Karpas-422 (cell line): ENCODE data around the gene CYTH3. TPM values are rescaled to one million over a fixed set of nuclear protein-coding genes. Genes with fewer than 3 reads are reported as not detected.

Experiments
- DNase-seq: peaks from one replicate; pipeline ENCODE4 v3.0.0-alpha.2; 2015
- H2AFZ ChIP-seq: fragments of 200-600 bp; sonication (generic); 2 replicates; pipeline ENCODE4 v1.6.1; 2014; ENCODE audit warnings: antibody characterized with exemption, low read length, mixed read lengths
- H3K27ac ChIP-seq: fragments of 200-600 bp; sonication (generic); 2 replicates; pipeline ENCODE4 v1.5.1; 2014; ENCODE audit warnings: mild to moderate bottlenecking, low read length, moderate library complexity
- H3K27me3 ChIP-seq: fragments of 200-600 bp; sonication (generic); 2 replicates; pipeline ENCODE4 v1.6.1; 2014; ENCODE audit warnings: low read length, mixed read lengths
- H3K36me3 ChIP-seq: fragments of 200-600 bp; sonication (generic); 2 replicates; pipeline ENCODE4 v1.6.1; 2014; ENCODE audit warnings: low read length, mixed read lengths; ENCODE audit not compliant: insufficient read depth
- H3K4me1 ChIP-seq: fragments of 200-600 bp; sonication (generic); 2 replicates; pipeline ENCODE4 v1.6.1; 2014; ENCODE audit warnings: mild to moderate bottlenecking, low read length, mixed read lengths
- H3K4me2 ChIP-seq: fragments of 200-600 bp; sonication (generic); 2 replicates; pipeline ENCODE4 v1.6.1; 2014; ENCODE audit warnings: low read length, low read depth, mild to moderate bottlenecking; ENCODE audit not compliant: poor library complexity, severe bottlenecking
- H3K4me3 ChIP-seq: fragments of 200-600 bp; sonication (generic); 2 replicates; pipeline ENCODE4 v1.5.1; 2014; ENCODE audit warnings: mild to moderate bottlenecking, antibody characterized with exemption, low read length, mixed read lengths
- H3K79me2 ChIP-seq: fragments of 200-600 bp; sonication (generic); 2 replicates; pipeline ENCODE4 v1.6.1; 2014; ENCODE audit warnings: mild to moderate bottlenecking, low read length, mixed read lengths
- H3K9ac ChIP-seq: fragments of 200-600 bp; sonication (generic); 2 replicates; pipeline ENCODE4 v1.6.0; 2014; ENCODE audit warnings: low read length
- H3K9me2 ChIP-seq: fragments of 200-600 bp; sonication (generic), shearing (Covaris generic); replicated peaks from 2 replicates; pipeline ENCODE4 v1.6.0; 2014; ENCODE audit warnings: mild to moderate bottlenecking, low read length, moderate library complexity; ENCODE audit not compliant: insufficient read depth
- H3K9me3 ChIP-seq: fragments of 300-700, 200-600 bp; sonication (generic); 2 replicates; pipeline ENCODE4 v1.6.1; 2014; ENCODE audit warnings: low read length, mixed read lengths
- H4K20me1 ChIP-seq: fragments of 200-600 bp; sonication (generic); 2 replicates; pipeline ENCODE4 v1.6.1; 2014; ENCODE audit warnings: mild to moderate bottlenecking, antibody characterized with exemption, low read length, low read depth; ENCODE audit not compliant: insufficient read depth
- total RNA-seq: library from RNA; depleted of rRNA; stranded (reverse); fragments of >200 nt; shearing (Covaris generic); gene quantifications from 2 replicates; pipeline ENCODE4 v1.2.3, GENCODE V29; 2014; ENCODE audit warnings: low replicate concordance

Gene CYTH3
- total RNA-seq, 1 experiment from 2014 or later, result 3.0 TPM

DNA sequence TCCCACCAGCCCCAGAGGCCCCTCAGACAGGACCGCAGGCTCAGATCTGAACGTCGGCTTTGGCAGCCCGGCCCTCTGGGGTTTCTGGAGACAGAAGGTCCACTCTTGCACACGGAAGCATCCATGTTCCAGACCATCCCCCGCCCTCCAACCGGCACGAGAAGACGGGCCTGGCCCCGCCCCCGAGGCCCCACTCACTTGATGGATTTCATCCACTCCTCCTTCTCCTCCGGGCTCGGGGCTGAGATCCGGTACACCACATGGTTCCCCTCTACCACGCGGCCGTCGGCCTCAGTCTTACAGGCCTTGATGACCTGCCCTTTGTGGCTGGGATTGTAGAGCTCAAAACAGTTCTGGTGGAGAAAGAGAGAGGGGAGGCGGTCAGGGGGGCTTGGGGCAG, 107.3 kb downstream of the CYTH3 start:
- H3K36me3 ChIP-seq, result no peaks in the 10 kb centered on the region
- no peaks in the 10 kb centered on the region for H3K79me2 ChIP-seq
- no peak overlapping the region for H2AFZ ChIP-seq
- H3K4me3 ChIP-seq, result no peak overlapping the region
- no peak overlapping the region for H3K4me2 ChIP-seq
- H3K27ac ChIP-seq, result no peak overlapping the region
- no peaks in the 10 kb centered on the region for H3K9me2 ChIP-seq
- no peaks in the 10 kb centered on the region for H3K9me3 ChIP-seq
- H4K20me1 ChIP-seq, result no peaks in the 10 kb centered on the region
- DNase-seq, result no peak
- H3K9ac ChIP-seq, result no peak overlapping the region
- H3K27me3 ChIP-seq, result no peaks in the 10 kb centered on the region
- H3K4me1 ChIP-seq, result peaks cover 12% of the 10 kb centered on the region

DNA sequence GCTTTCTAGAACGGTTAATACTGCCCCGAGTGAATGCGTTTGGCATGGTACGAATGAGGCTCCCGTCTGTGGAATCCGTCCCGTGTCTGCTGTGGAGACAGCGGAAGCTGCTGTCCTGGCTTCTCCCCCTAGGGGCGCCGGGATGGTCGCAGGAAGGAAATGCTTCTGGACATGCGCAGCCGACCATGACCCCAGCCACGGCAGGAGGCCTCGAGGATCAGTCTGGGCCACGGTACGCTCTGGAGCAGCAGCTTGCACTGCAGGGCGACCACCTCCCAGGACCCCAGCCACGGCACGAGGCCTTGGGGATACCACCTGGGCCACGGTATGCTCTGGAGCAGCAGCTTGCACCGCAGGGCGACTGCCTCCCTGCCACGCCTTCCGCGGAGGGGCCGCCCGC, 107.9 kb downstream of the CYTH3 start:
- H3K9ac ChIP-seq, result no peak overlapping the region
- no peak overlapping the region for H3K27ac ChIP-seq
- H4K20me1 ChIP-seq, result no peaks in the 10 kb centered on the region
- H3K9me2 ChIP-seq, result no peaks in the 10 kb centered on the region
- H3K4me3 ChIP-seq, result no peak overlapping the region
- H3K36me3 ChIP-seq, result no peaks in the 10 kb centered on the region
- H2AFZ ChIP-seq, result no peak overlapping the region
- no peak for DNase-seq
- H3K27me3 ChIP-seq, result no peaks in the 10 kb centered on the region
- peaks cover 12% of the 10 kb centered on the region for H3K4me1 ChIP-seq
- no peaks in the 10 kb centered on the region for H3K79me2 ChIP-seq
- H3K4me2 ChIP-seq, result no peak overlapping the region
- no peaks in the 10 kb centered on the region for H3K9me3 ChIP-seq

DNA sequence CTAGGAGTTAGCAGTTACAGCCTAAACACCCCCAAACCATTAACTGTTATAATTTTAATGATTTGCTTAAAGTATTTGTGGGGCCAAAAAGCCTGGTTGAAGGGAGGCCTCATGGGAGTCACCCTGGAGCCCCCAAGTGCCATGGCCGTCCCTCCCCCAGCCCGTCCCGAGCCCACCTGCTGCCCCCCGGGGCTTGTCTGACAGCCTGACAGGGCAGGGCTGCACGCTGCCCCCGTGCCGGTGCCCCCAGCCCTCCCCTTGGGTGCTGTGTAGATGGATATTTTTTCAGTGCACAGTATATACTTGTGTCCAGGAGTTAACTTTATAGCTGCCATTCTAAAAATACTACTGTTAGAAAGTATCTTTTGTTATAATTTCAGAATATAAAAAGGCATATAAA, 108.4 kb downstream of the CYTH3 start:
- no peak for DNase-seq

DNA sequence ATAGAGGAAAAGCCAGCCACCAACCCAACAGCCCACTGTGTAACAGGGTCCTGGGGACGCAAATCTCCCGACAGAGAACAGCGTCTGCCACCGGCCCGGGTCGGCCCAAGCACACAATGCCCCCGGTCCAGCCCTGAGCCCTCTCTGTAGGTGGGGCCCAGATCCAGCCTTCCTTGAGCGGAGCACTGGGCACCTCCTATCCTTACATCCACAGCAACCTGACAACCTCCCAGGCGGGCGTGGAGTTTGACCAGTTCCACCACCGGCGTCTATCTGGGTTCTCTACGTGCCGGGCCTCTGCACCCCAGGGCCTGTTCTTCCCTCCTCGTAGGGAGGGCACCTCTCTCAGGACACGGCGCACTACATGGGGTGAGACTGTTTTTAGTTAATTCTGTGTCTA, 109.0 kb downstream of the CYTH3 start:
- H3K4me3 ChIP-seq, result no peak overlapping the region
- H3K27me3 ChIP-seq, result no peaks in the 10 kb centered on the region
- no peak overlapping the region for H3K4me2 ChIP-seq
- peaks cover 12% of the 10 kb centered on the region for H3K4me1 ChIP-seq
- no peaks in the 10 kb centered on the region for H3K79me2 ChIP-seq
- DNase-seq, result no peak
- H3K9ac ChIP-seq, result no peak overlapping the region
- no peak overlapping the region for H2AFZ ChIP-seq
- no peaks in the 10 kb centered on the region for H4K20me1 ChIP-seq
- H3K36me3 ChIP-seq, result no peaks in the 10 kb centered on the region
- H3K9me3 ChIP-seq, result no peaks in the 10 kb centered on the region
- H3K9me2 ChIP-seq, result no peaks in the 10 kb centered on the region
- no peak overlapping the region for H3K27ac ChIP-seq

More for the DNA sequence above, 108.4 kb downstream of the CYTH3 start:
- no peaks in the 10 kb centered on the region for H4K20me1 ChIP-seq
- H3K9ac ChIP-seq, result no peak overlapping the region
- H3K9me3 ChIP-seq, result no peaks in the 10 kb centered on the region
- H3K27me3 ChIP-seq, result no peaks in the 10 kb centered on the region
- no peaks in the 10 kb centered on the region for H3K79me2 ChIP-seq
- no peak overlapping the region for H3K4me3 ChIP-seq
- no peak overlapping the region for H3K4me2 ChIP-seq
- H3K27ac ChIP-seq, result no peak overlapping the region
- H3K4me1 ChIP-seq, result peaks cover 12% of the 10 kb centered on the region
- no peak overlapping the region for H2AFZ ChIP-seq
- no peaks in the 10 kb centered on the region for H3K9me2 ChIP-seq
- H3K36me3 ChIP-seq, result no peaks in the 10 kb centered on the region

DNA sequence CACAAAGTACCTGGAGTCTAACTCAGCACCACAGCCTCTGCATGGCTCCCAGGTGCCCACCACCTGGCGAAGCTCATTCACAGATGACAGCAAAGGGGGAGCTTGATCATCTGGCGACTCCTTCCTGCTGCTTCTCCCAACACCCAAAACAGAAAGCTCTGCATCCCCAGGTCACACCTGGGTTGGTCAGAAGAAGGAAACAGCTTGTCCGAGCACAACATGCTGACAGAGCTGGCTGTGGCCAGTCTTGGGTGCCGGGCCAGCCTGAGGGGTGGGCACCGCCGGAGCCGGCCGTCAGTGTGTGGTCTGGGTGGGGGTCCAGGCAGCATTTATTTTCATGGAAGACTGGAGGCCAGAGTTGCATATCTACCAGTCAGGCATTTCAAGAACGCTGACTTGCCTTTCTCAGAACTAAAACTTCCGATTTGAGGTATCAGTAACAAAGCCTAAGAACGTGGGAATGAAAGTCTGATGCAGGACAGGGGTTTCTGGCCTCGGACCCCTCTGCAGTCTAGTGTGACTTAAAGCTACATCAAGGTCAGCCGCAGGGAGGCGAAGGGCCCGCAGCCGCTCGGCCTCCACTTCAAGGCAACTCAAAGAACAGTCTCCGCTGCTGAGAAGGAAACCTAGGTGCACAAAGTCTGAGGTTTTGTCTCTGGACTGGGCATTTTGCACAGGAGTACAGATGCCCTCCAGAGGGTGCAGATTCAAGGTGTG, 109.6 kb downstream of the CYTH3 start:
- no peak overlapping the region for H3K4me3 ChIP-seq
- no peak overlapping the region for H2AFZ ChIP-seq
- no peaks in the 10 kb centered on the region for H3K79me2 ChIP-seq
- no peaks in the 10 kb centered on the region for H4K20me1 ChIP-seq
- peaks cover 12% of the 10 kb centered on the region for H3K4me1 ChIP-seq
- H3K9me3 ChIP-seq, result no peaks in the 10 kb centered on the region
- no peaks in the 10 kb centered on the region for H3K36me3 ChIP-seq
- no peak for DNase-seq
- no peak overlapping the region for H3K9ac ChIP-seq
- H3K27me3 ChIP-seq, result no peaks in the 10 kb centered on the region
- no peak overlapping the region for H3K4me2 ChIP-seq
- H3K9me2 ChIP-seq, result no peaks in the 10 kb centered on the region
- no peak overlapping the region for H3K27ac ChIP-seq

DNA sequence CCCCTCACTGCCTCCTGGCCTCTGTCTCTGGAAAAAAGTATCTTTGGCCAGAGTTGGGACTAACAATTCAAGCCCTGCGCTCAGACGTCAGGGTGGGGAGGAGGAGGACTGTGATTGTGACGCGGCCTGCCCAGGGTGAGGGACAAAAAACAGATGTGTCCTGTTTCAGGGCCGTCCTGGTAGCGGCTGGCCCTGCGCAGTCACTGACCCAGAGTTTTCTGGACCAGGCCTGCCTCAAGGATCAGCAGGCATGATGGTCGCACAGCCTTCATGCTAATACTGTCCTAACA, 110.1 kb downstream of the CYTH3 start:
- Histone ChIP-seq H3K9me3 (no peaks in the 10 kb centered on the region), H3K36me3 (no peaks in the 10 kb centered on the region), H2AFZ (no peak overlapping the region), H3K4me3 (no peak overlapping the region), H3K9me2 (no peaks in the 10 kb centered on the region), H3K79me2 (no peaks in the 10 kb centered on the region), H3K27me3 (no peaks in the 10 kb centered on the region), H4K20me1 (no peaks in the 10 kb centered on the region), H3K4me1 (peaks cover 11% of the 10 kb centered on the region), H3K9ac (no peak overlapping the region), H3K27ac (no peak overlapping the region), H3K4me2 (no peak overlapping the region)
- no peak for DNase-seq

DNA sequence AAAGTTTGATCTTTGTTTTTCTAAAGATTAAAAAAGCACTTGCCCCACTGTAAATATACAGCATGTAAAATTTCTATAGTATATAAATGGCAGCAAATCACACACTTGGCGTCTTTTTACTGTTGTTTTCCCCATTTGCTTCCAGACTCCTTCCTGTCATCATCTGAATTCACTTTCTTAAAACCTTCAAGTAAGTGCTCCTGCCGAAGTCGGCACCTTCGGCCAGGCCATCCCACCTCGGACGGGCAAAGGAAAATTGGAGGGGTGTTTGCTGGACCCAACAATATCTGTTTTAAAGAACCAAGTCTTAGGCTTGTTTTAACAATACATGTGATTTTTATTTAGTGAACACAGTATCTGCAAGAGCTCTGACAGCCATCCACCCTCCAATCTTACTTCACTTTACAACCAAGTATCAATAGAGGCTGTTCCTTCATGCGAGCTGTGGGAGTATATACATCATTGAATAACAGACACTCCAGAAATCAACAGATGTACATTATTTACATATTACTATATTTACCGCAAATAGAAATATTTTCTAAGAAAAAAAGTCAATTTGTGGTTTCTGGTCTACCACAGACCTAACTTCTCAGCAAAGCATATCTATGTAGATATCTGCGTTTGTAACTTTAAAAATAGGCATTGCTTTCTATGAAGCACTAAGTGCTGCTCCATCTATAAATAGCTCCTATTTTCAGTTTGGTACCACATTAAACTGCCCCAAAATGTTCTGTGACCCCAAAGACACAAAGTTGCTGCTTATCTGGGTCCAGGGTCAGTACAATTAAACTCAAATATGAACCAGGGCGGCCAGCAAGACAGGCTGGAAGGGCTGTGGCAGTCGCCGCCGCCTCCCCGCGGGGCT, 110.7 kb downstream of the CYTH3 start:
- no peak overlapping the region for H3K27ac ChIP-seq
- no peak overlapping the region for H3K4me3 ChIP-seq
- H3K27me3 ChIP-seq, result no peaks in the 10 kb centered on the region
- no peak for DNase-seq
- no peaks in the 10 kb centered on the region for H4K20me1 ChIP-seq
- no peaks in the 10 kb centered on the region for H3K79me2 ChIP-seq
- peaks cover 6% of the 10 kb centered on the region for H3K4me1 ChIP-seq
- no peak overlapping the region for H2AFZ ChIP-seq
- no peaks in the 10 kb centered on the region for H3K9me3 ChIP-seq
- no peak overlapping the region for H3K9ac ChIP-seq
- H3K4me2 ChIP-seq, result no peak overlapping the region
- no peaks in the 10 kb centered on the region for H3K36me3 ChIP-seq
- H3K9me2 ChIP-seq, result no peaks in the 10 kb centered on the region

DNA sequence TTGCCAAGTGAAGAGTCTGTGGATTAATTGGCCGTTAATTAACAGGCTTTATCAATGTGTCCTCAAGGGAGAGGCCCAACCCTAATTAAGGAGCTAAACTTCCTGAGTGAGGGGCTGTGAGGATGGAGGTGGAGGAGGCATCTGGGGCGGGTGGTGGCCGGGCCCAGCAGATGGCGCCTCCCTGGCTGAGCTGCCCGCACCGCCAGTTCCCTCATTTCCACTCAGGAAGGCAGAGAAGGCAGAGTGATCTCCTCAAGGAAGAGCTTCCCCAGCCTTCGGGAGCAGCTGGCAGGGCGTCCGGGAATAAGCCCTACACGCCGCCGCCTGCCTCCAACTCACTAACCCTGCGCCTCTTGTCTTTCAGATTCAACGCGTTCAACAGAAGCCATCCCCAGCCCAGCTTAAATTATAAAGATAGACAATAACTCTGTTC, 112.2 kb downstream of the CYTH3 start:
- Histone ChIP-seq H3K27ac (no peak overlapping the region), H3K9me3 (no peaks in the 10 kb centered on the region), H3K79me2 (no peaks in the 10 kb centered on the region), H2AFZ (no peak overlapping the region), H3K9ac (no peak overlapping the region), H3K4me1 (no peaks in the 10 kb centered on the region), H3K9me2 (no peaks in the 10 kb centered on the region), H3K36me3 (no peaks in the 10 kb centered on the region), H3K4me2 (no peak overlapping the region), H3K4me3 (no peak overlapping the region), H3K27me3 (no peaks in the 10 kb centered on the region), H4K20me1 (no peaks in the 10 kb centered on the region)
- DNase-seq, result no peak
